HG03432 (cell line): ENCODE data around the gene CTNNA3.

Source experiments
- ATAC-seq: cut with Tn5 transposase; IDR thresholded peaks from one replicate; pipeline ENCODE4 v1.9.1; 2021; ENCODE audit warnings: mild to moderate bottlenecking, moderate library complexity; ENCODE audit not compliant: unreplicated experiment

The CTNNA3 gene

DNA sequence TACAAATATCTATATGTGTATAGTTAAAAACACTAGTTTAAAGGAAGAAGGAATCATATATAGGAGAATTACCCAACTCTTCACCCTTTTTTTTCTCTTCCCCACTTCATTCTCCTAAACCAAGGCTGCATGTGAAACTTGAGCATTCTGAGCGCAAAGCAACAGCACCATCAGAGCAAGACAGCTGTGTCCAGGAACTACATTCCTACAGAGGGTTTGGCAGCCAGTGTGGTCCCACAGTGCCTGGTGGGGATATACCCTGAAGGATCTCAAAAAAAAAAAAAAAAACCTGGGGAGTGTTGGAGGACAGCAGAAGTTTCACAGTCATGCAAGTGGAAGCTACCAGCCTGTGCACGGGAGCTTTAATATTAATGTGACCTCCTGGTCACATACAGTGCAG, 310.4 kb downstream of the CTNNA3 start:
- ATAC-seq, result no peak

DNA sequence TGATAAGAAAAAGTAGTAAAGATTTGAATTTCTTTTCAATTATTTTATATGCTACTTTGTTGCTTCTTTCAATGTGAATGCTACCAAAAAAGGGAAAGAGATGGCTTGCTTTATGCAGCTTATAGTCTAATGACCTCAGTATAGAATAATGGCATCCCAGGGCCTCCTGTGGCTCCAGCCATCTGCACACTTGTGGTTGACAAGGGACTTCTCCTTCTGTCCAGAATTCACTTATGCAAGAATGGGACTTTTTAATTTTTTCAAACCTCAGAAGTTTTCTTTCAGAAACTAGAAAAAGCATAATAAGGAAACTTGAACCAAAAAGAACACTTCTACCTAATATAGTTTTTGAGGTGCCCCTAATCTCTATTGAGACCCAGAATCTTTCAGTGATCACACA, 310.9 kb downstream of the CTNNA3 start:
- ATAC-seq, result peak; percentile 74

GRCh38 chr10:67331121-67331910, 364.7 kb downstream of the CTNNA3 start:
- no peak for ATAC-seq

- no peak for ATAC-seq
Measured at GRCh38 chr10:67327626-67328535, 368.1 kb downstream of the CTNNA3 start.

DNA sequence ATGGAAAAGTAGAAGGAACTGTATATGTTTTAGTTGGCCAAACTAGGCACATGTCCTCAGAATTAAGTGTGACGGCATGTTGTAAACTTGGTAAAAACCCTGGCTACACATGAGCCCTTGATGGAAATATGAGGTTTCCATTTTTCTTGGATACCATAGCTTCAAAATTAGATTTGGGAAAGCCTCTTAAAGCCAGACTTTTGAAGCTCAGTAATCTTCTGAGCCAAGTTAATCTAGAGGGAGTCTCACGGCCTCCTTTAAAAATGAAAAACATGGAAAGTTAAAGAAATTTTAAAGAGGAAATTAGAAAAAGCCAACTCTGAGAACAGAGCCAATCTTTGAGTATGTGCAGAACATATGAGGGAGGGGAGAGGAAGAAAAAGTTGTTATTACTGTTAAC, 376.0 kb downstream of the CTNNA3 start:
- no peak for ATAC-seq

DNA sequence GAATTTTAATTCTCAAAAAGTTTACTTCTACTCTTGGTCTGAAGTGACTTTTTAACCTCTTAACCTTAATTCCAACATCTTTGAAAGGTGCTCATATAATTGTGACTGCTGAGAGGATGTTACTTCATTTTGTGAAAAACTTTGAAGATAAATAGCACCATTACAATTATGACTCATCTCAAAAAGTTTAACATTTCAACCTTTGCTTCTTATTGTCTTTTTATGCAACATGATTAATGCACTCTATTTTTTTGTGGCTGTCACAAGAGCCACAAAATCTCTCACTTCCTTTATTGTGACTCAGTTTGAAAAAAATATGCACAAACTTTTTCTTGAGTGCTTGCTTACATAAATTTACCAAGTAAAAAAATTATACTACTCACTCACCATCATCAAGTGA, 387.1 kb downstream of the CTNNA3 start:
- ATAC-seq, result peak; percentile 82

DNA sequence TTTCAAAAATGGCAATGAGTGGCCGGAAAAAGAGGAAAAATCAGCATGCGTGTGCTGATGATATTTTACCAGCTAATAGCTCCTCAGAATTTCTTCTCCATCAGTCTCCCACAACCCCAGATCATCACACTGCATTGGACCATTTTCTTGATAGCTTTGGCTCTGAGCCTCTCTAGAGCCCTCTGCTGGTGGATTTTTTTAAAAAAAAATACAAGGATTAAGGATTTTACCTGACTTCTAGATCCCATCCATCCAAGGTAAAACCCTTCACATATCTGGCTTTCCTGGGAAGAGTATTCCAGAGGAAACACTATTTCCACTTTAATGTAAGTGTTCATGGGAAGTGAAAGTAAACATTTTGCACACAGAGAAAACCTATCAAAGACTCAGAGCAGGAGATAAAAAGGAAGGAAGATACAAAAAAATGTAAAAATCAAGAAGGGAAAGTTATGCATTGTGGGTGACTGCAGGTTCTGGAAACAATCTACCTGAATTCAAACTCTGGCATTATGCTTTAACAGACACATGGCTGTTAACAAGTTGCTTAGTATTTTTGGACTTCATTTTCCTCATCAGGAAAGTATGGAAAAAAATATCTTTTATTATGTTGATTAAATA, 389.3 kb downstream of the CTNNA3 start:
- no peak for ATAC-seq

DNA sequence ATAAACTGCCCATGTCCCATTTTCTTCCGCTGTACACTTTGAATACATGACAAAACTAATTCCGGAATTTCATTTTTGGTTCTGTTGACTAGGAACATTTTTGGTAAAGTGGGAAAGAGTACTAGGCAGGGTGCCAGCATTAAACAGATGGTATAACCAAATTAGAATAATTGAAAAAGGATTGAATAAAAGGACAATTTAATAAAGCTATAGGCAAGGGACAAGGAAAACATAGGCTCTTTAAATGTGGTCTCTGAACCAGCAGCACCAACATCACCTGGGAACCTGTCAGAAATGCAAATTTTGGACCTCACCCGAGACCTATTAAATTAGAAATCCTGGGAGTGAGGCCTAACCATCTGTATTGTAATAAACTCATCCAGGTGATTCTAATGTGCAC, 393.3 kb downstream of the CTNNA3 start:
- ATAC-seq, result no peak

- no peak for ATAC-seq
Measured at GRCh38 chr10:67299761-67300160, 396.2 kb downstream of the CTNNA3 start.

- no peak for ATAC-seq
Measured at GRCh38 chr10:67297637-67298181, 398.3 kb downstream of the CTNNA3 start.

GRCh38 chr10:67296926-67297325, 399.1 kb downstream of the CTNNA3 start:
- no peak for ATAC-seq

- no peak for ATAC-seq
Measured at GRCh38 chr10:67288688-67289410, 407.1 kb downstream of the CTNNA3 start.

- no peak for ATAC-seq
Measured at GRCh38 chr10:67284589-67284988, 411.4 kb downstream of the CTNNA3 start.

GRCh38 chr10:67282871-67283270, 413.1 kb downstream of the CTNNA3 start:
- ATAC-seq, result no peak

DNA sequence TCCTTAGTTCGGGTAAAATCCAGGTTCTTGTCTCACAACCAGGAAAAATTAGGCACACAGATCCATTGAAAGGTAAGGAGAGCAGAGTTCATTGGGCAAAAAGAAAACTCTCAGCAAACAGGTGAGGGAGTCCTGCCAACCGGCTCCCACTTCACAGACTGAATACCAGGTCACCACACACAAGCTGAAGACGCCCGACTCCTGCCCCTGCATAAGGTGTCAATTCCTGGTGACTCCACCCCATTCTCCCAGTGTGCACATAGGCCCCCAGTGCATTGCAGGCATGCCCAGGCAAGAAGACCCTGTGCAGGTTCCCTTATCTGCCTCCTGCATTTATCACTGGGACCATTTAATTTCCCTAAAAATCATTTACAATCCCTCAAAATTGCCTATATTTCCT, 415.6 kb downstream of the CTNNA3 start:
- ATAC-seq, result no peak

DNA sequence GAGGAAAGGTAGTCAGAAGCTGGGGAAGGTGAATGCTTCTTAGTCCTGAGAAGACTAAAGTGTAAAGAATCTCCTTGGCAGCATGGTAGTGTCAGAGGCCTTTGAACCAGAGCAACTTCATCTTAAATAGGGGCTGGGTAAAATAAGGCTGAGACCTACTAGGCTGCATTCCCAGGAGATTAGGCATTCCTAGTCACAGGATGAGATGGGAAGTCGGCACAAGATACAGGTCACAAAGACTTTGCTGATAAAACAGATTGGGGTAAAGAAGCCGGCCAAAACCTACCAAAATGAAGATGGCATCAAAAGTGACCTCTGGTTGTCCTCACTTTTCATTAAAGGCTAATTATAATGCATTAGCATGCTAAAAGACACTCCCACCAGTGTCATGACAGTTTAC, 418.6 kb downstream of the CTNNA3 start:
- no peak for ATAC-seq

GRCh38 chr10:67269828-67270227, 426.2 kb downstream of the CTNNA3 start:
- ATAC-seq, result no peak

GRCh38 chr10:67268146-67268545, 427.8 kb downstream of the CTNNA3 start:
- ATAC-seq, result no peak

DNA sequence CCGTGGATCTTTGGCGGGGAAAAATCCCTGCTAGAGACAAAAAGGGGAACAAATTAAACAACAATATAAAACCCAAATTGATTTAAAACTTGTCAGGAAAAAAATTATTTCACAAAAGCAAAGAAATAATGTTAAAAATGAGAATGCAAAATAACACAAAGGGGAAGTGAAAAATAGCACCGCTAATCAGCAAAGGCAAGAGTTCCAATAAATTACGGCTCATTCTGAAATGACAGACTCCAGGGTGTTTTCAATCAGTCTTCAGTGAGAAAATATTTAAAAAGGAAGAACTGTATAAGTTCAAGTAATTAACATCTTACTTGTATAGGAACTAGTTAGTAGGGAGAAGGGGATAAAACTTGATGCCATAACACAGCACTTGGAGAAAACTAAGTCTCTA, 433.3 kb downstream of the CTNNA3 start:
- ATAC-seq, result peak; percentile 60

DNA sequence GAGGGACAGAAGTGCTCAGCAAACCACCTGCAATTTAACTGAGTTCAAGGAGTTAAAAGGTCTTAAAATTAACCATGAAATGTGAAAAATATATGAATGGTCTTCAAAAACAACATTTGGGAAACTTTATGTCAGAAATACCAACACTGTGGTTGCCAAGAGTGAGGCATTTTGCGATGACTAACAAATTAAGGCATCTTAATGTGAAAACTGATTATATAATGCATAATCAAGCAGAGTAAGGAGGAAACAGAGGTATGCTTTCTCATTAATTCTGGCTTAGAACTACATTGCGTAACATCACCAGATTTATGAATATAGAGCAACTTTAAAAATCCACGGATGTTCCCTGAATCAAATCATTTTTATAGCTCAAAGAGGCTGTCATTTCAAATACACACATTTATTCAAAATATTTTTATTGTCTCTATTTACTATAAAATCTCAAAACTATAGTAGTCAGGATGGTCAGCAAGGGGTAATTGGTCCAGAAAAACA, 434.6 kb downstream of the CTNNA3 start:
- no peak for ATAC-seq
